GM12892 (cell line): ENCODE results near the gene S100A7A.
"Not testable (repeated sequence)": the region's sequence is repeated elsewhere in the genome, so short reads cannot be mapped to it uniquely, and the experiment has no call there.

ENCODE experiments used
- DNase-seq: peaks from one replicate; pipeline ENCODE4 v3.0.0; 2011; ENCODE audit not compliant: insufficient read length
- FAIRE-seq: peaks from 2 replicates; lab custom pipeline; 2011; peaks lifted over from hg19 to GRCh38; lab: Jason Lieb, UNC
- POLR2A ChIP-seq: IDR thresholded peaks from 2 replicates; pipeline ENCODE4 v1.6.1; 2011; ENCODE audit warnings: low read depth, low read length, control low read depth
- POLR2AphosphoS5 ChIP-seq: IDR thresholded peaks from 2 replicates; pipeline ENCODE4 v1.6.1; 2011; ENCODE audit warnings: low read depth, low read length, control low read depth
- TAF1 ChIP-seq: IDR thresholded peaks from 2 replicates; pipeline ENCODE4 v1.6.1; 2011; ENCODE audit warnings: low read depth, mild to moderate bottlenecking, control low read depth, low read length, borderline replicate concordance

Gene S100A7A

DNA sequence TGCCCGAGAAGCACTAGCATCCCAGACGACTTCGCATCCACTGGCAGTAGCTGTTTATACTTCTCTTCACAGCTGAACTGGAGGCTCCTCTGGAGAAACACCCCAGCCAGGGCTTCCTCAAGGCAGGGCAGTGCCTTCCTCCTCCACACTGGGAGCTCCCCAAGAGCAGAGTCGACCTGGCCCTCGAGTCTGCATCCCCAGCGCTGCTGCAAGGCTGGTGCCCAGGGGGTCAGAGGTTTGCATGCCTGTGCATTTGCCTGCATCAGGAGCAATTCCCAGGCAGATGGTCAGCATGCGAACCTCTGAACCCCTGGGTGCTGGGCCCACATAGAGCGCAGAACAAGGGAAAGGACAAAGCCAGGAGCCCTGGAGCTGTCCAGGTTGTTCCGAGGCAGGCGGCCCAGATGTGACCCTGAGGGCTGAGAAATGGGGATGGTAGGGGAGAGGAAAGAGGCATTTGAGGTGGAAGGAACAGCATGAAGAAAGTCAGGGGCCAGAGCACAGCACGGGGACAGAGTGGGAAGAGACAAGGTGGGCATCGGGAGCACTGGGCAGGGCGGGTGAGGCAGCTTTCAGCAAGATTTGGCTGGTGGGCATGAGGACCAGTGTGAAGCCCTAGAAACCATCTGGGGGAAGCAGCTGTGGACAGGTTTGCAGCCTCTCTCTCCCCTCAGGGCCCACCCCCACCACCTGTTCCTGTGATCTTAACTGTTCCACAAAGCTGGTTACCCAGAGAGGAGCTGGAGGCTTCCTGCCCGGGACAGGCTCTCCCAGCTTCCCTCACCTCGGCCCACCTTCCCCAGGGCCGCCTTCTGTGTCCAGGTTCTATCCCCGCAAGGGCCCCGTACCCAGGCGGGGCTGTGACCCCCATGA is 19.0 kb upstream of the S100A7A start:
- TF ChIP-seq TAF1 (no peak), POLR2A (no peak), POLR2AphosphoS5 (no peak)
- FAIRE-seq (no peak), DNase-seq (no peak)

DNA sequence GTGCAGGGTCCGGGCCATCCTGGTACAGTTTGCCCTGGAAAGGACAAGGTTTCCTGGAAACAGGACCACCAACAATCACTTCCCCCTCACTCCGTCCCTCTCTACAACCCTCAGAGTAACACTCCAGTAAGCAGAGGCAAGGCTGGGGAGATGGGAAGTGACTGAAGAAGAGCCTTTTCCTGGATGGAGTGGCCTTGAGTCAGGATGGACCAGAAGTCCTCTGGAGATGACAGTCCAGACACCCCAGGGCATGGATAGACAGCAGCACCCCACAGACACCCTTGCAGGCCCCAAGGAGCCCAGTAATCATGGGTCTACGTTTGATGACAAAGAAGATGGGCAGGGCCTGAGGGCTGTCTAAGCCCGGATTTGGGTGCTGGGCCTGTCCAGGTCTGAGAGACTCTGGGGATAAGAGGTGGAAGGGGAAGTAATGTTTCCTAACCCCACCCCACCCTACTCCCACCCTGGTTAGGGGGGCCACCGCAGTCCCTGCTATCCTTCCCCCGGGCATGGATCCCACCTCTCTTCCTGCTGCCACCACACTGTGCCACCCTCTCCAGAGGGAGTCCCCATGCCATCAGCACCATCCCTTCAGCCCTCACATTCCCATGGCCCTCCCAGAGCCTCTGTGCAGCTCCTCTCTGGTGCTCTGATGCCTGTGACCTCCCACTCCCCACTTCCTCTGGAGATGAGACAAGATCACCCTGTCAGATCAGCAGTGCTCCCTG is 18.2 kb upstream of the S100A7A start:
- FAIRE-seq = no peak
- DNase-seq = no peak
- TF ChIP-seq POLR2AphosphoS5 (no peak), POLR2A (no peak), TAF1 (no peak)

DNA sequence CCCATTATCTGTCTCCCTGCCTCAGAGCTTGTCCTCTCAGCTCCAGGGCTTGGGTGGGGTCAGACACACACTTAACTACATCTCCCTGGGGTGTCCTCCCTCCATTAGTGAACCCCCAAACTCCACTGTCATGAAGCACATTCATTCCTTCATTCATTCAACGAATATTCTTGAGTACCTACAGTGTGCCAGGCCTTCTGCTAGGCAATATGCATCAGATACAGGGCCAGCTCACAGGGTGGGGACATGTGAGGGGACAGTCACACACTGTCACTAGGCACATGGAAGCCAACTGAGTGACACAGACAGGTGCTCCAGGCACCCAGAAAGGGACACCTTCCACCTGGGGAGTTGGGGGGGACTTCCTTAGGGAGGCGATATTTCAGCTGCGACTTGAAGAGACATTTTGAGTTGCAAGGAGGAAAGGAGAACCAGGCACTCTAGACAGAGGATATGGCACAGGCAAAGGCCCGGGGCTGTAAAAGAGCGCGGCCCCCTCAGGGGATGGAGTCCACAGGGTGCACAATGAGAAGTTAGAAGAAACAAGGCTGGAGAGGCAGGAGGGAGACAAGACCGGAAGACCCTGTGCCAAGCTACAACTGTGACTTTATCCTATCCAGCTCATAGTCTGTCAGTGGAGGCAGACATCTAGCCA is 16.8 kb upstream of the S100A7A start:
- DNase-seq (no peak), FAIRE-seq (no peak)
- TF ChIP-seq POLR2A = no peak
- no peak for TF ChIP-seq POLR2AphosphoS5
- TF ChIP-seq TAF1 = no peak

DNA sequence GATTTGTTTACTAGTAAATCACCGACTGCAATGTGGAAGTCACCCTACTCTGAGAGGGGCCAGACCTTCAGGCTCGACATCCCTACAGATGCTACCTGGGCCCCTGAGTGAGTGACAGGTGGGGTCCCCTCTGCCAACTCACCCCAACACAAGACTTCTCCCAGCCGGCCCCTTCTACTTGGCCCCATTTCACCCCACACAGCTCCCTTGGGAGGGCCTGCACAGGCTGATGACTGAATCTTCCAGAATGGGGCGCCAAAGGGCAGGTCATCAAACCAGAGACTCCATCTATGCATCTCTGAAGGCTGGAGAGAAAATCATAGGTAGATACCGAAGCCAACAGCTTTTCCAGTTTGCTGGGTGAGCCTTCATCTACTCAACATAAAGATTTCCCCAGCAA is 16.1 kb upstream of the S100A7A start:
- FAIRE-seq (no peak), DNase-seq (no peak)
- TF ChIP-seq POLR2AphosphoS5 (no peak), POLR2A (no peak), TAF1 (no peak)

DNA sequence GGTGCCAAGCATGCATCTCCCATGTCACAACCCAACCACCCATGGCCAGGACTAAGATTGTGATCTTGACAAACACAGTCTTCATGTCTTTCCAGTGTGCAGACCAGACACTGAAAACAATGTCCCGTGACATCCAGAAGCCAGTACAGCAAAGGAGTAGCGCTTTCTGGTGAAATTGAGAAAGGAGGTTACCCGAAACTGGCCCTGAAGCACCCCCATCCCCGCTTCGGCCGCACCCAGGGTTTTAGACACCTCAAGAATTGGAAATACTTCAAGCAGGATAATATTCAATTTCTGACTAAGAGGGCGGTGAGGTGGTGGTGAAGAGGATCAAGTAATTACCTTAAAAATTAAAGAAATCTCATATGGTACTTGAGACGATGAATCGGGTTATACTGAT is 14.9 kb upstream of the S100A7A start:
- no peak for TF ChIP-seq TAF1
- TF ChIP-seq POLR2A = no peak
- FAIRE-seq (no peak), DNase-seq (no peak)

DNA sequence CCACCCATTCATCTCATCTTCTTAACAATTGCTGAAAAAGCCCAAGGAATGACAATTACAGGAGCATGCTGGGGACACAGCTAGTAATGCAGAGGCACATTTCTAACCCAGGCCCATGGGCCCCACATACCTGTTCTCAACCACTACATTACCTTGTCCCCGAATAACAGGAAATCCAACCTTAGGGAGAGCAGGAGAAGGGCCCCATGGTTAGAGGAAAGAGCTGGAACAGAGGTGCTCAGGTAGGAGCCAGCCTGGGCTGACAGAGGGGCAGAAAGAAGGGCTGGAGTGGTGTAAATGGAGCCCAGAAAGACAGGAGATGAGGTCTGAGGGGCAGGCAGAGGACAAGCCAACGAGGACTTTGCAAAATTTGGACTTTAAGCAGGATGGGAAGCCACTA is 14.1 kb upstream of the S100A7A start:
- no peak for DNase-seq
- TF ChIP-seq POLR2AphosphoS5 = no peak
- TF ChIP-seq TAF1 = no peak
- TF ChIP-seq POLR2A = no peak
- no peak for FAIRE-seq

DNA sequence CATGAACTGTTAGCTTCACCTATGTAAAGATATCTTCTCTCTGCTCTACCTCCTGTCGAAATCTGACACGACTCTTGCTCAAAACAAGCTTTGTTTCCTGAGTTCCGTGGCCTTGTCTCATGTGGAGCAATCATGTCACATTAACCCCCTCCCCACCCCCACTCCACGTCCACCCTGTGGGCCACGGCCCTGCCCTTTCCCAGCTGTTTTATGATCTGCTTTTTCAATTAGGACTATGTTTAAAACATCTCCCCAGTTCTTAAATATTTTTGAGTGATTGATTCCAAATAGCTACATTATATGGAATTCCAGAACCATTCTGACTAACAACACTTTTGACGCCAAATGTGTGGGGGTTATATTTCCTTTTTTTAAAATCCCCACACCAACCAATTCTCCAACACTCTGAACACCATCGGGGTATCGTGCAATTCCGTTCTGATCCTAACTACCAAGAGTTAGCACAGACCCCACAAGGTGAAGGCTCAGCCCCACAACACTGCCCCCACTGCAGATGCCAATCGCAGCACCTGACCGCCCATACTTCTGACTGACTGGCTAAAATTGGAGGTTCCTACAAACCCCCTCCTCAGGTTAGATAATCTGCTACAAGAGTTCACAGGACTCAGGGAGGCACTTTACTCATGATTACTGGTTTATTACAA is 12.8 kb upstream of the S100A7A start:
- DNase-seq (no peak), FAIRE-seq (no peak)
- no peak for TF ChIP-seq POLR2A
- TF ChIP-seq POLR2AphosphoS5 = no peak
- no peak for TF ChIP-seq TAF1

DNA sequence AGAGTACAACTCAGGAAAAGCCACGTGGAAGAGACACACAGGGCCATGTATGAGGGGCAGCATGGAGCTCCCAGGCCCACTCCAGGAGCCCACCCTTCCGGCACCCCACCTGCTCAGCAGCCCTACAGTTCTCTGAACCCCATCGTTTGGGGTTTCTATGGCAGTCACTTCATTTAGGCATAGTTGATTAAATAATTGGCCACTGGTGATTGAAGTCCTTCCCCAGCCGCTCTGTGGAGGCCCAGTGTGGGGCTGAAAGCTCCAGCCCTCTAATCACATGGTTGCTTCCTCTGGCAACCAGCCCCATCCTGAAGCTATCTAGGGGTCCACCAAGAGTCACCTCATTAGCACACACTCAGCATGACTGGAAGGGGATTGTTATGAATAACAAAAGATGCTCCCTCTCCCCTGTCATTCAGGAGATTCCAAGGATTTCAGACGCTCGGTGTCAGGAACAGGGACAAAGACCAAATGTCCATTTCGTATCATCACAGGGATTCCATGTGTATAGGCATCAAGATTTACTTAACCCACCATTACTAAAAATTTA is 12.2 kb upstream of the S100A7A start:
- no peak for FAIRE-seq
- DNase-seq = no peak

DNA sequence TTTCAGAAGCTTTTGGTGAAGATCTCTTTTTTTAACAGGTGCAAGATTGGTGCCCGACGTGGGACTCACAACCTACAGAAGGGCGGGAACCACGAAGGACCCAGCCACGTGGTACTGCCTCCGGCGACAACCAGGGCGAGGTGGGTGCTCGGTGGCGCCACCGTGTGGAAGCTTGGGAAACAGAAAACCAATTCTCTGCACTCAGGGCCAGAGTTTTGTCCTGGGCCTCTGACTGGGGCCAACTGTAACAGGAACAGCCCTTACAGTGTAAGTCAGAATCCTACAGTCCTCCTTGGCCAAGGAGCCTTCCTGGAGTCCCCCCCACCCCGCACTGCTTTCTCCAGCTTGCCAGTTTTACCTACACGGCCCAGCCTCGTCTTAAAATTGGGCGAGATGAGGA is 11.6 kb upstream of the S100A7A start:
- FAIRE-seq (peak; percentile 24), DNase-seq (peak; percentile 48)

More for the DNA sequence above, 12.2 kb upstream of the S100A7A start:
- no peak for TF ChIP-seq TAF1
- no peak for TF ChIP-seq POLR2AphosphoS5
- TF ChIP-seq POLR2A = no peak

DNA sequence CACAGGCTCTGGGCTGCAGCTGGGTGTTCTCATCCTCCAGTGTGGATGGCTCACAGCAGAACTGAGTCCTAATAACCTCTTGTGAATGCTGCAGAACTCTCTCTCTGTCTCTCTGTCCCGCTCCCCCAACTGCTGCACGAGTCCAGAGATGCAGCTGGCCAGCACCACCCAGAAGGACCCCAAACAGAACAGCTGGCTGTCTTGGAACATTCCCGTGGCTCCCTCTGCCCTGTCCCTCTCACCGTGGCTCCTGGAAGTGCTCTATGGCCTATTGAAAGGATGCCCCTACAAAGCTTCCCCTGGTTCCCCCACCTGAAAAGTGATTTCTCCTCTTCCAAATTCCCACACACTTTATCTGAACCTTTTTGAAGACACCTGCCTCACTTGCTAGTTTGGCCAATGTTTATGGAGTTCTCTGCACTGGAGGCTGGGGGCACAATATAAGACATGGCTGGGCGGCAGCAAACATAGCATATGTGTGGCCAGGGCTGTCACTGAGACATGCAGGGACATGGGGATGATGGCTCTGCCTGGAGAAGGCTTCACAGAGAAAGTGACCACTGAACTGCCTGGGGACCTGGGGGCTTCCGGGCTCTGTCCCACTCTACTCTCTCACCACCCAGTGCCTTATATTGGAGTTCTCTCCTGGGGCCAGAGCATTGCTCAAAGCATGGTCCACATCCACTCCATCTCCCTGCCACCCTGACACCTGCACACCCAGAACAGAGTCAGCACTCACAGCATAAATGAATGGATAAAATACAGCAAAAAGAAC is 10.3 kb upstream of the S100A7A start:
- not testable (repeated sequence) for DNase-seq, FAIRE-seq

More for the DNA sequence above, 11.6 kb upstream of the S100A7A start:
- no peak for TF ChIP-seq TAF1
- no peak for TF ChIP-seq POLR2AphosphoS5
- no peak for TF ChIP-seq POLR2A

DNA sequence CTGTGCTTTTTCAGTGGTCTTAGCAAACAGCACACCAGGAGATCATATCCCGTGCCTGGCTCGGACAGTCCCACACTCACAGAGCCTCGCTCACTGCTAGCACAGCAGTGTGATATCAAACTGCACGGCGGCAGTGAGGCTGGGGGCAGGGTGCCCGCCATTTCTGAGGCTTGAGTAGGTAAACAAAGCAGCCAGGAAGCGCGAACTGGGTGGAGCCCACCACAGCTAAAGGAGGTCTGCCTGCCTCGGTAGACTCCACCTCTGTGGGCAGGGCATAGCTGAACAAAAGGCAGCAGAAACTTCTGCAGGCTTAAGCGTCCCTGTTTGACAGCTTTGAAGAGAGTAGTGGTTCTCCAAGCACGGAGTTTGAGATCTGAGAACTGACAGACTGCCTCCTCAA is 9.0 kb upstream of the S100A7A start:
- DNase-seq, FAIRE-seq: not testable (repeated sequence)

DNA sequence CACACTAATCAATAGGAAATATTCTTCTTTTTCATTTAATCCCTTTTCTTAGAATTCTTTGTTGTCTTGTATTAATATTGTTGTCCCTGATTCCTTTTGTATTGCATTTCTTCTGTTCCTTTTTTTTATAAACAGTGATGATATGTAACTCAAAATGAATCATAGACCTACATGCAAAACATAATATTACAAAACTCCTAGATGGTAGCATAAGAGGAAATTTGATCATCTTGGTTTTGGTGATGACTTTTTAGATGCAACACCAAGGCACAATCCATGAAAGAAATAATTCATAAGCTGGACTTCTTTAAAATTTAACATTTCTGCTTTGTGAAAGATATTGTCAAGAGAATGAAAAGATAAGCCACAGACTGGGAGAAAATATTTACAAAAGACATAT is 2.4 kb upstream of the S100A7A start:
- not testable (repeated sequence) for FAIRE-seq, DNase-seq
